Fibroblast of lung (primary cell): ENCODE data around the gene MLIP. TPM values are rescaled to one million over a fixed set of nuclear protein-coding genes. Genes with fewer than 3 reads are reported as not detected.
"Not testable (repeated sequence)": the region's sequence is repeated elsewhere in the genome, so short reads cannot be mapped to it uniquely, and the experiment has no call there.

Experiments used
- DNase-seq, 2 donors: peaks; one replicate each; pipeline versions ENCODE4 v3.0.0 to v3.0.0-alpha.2; 2010; ENCODE audit warnings: low read depth in 2 of 2
- H2AFZ ChIP-seq: 2 replicates; pipeline ENCODE4 v1.5.1; 2012; ENCODE audit warnings: low read length, control low read depth, inconsistent platforms
- H3K27ac ChIP-seq: 2 replicates; pipeline ENCODE4 v1.5.1; 2011; ENCODE audit warnings: low read length, control low read depth; ENCODE audit not compliant: insufficient read depth
- H3K27me3 ChIP-seq: 2 replicates; pipeline ENCODE4 v1.5.1; 2011; ENCODE audit warnings: mild to moderate bottlenecking, low read length; ENCODE audit not compliant: control insufficient read depth, insufficient read depth
- H3K36me3 ChIP-seq: 2 replicates; pipeline ENCODE4 v1.5.1; 2011; ENCODE audit warnings: low read length; ENCODE audit not compliant: control insufficient read depth, insufficient read depth
- H3K4me1 ChIP-seq: 2 replicates; pipeline ENCODE4 v1.5.1; 2011; ENCODE audit warnings: low read length; ENCODE audit not compliant: control insufficient read depth, insufficient read depth; ENCODE audit errors: extremely low read depth
- H3K4me2 ChIP-seq: 2 replicates; pipeline ENCODE4 v1.5.1; 2011; ENCODE audit warnings: low read length, control low read depth; ENCODE audit not compliant: insufficient read depth; ENCODE audit errors: extremely low read depth
- H3K4me3 ChIP-seq, 4 experiments: fragments of 200-600 bp in 1 of 4; sonication (generic) in 1 of 4; replicated peaks in 1 of 4; 2 replicates each; pipeline ENCODE4 v1.5.1; 2011 to 2016; ENCODE audit warnings: low read length in 4 of 4, low read depth in 3 of 4, mild to moderate bottlenecking in 3 of 4, control low read depth in 2 of 4, inconsistent platforms in 1 of 4, mixed read lengths in 1 of 4; ENCODE audit not compliant: insufficient read depth in 1 of 4; ENCODE audit errors: control extremely low read depth in 1 of 4
- H3K79me2 ChIP-seq: 2 replicates; pipeline ENCODE4 v1.5.1; 2012; ENCODE audit warnings: mild to moderate bottlenecking, low read length, inconsistent platforms; ENCODE audit not compliant: control insufficient read depth, insufficient read depth
- H3K9ac ChIP-seq: 2 replicates; pipeline ENCODE4 v1.5.1; 2011; ENCODE audit warnings: mild to moderate bottlenecking, low read length, control low read depth; ENCODE audit not compliant: insufficient read depth
- H3K9me3 ChIP-seq: 2 replicates; pipeline ENCODE4 v1.5.1; 2012; ENCODE audit warnings: low read depth, low read length; ENCODE audit not compliant: control insufficient read depth, insufficient read depth
- H4K20me1 ChIP-seq: 2 replicates; pipeline ENCODE4 v1.5.1; 2011; ENCODE audit warnings: low read length; ENCODE audit not compliant: control insufficient read depth, insufficient read depth; ENCODE audit errors: extremely low read depth
- EZH2 ChIP-seq: IDR thresholded peaks from 2 replicates; pipeline ENCODE4 v1.5.1; 2012; ENCODE audit warnings: low read length, control low read depth, mild to moderate bottlenecking; ENCODE audit errors: missing control alignments
- polyA plus RNA-seq, 2 donors: library from polyadenylated mRNA; depleted of rRNA in 1 of 2; stranded (reverse) in 1 of 2; unstranded in 1 of 2; fragments of >200 nt; gene quantifications; 2 replicates each; pipeline ENCODE4 v1.2.1, GENCODE V29; 2011 to 2012; ENCODE audit warnings: missing spikeins in 1 of 2
- total RNA-seq: library from RNA; depleted of rRNA; stranded (reverse); fragments of >200 nt; gene quantifications from 2 replicates; pipeline ENCODE4 v1.2.1, GENCODE V29; 2014
- TF ChIP-seq, protein P1 (sequence below), 2 donors: IDR thresholded peaks in 1 of 2; conservative IDR thresholded peaks in 1 of 2; 1 replicate in 1 of 2; 2 replicates in 1 of 2; pipeline ENCODE4 v1.5.1; 2011 to 2012; ENCODE audit warnings: low read length in 2 of 2, control low read depth in 1 of 2, inconsistent platforms in 1 of 2, low read depth in 1 of 2, mild to moderate bottlenecking in 1 of 2

Gene MLIP
- total and polyA plus RNA-seq, 2 donors (not counting 1 experiment from before 2014, with no cell fraction given): 0.07 TPM; not detected in 1

DNA sequence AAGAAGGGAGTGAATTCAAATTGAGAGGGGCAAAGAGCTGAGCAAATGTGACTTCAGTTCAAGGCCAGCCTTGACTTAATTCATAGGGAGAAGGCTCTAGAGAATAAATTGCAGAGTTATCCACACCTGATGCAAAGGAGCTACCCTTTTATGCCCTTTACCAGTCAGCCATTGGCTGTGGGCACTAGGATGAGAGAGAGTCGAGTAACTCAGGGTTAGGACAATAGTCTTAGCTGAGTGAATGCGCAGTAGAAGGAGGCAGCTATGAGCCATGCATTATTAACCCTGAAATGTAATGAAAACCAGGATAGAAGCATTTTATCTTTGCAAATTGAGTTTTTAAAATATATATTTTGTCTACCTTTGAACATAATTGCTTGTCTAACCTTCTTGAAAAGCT lies 134.0 kb downstream of the MLIP start:
- Histone ChIP-seq H3K27me3 (no peaks in the 10 kb centered on the region), H3K36me3 (no peaks in the 10 kb centered on the region), H3K9me3 (no peaks in the 10 kb centered on the region), H2AFZ (no peak overlapping the region), H3K4me3 (no peak overlapping the region), H3K4me2 (no peak overlapping the region), H3K9ac (no peak overlapping the region), H3K4me1 (no peaks in the 10 kb centered on the region), H4K20me1 (no peaks in the 10 kb centered on the region), H3K79me2 (no peaks in the 10 kb centered on the region), H3K27ac (no peak overlapping the region)
- TF ChIP-seq, protein P1, sequence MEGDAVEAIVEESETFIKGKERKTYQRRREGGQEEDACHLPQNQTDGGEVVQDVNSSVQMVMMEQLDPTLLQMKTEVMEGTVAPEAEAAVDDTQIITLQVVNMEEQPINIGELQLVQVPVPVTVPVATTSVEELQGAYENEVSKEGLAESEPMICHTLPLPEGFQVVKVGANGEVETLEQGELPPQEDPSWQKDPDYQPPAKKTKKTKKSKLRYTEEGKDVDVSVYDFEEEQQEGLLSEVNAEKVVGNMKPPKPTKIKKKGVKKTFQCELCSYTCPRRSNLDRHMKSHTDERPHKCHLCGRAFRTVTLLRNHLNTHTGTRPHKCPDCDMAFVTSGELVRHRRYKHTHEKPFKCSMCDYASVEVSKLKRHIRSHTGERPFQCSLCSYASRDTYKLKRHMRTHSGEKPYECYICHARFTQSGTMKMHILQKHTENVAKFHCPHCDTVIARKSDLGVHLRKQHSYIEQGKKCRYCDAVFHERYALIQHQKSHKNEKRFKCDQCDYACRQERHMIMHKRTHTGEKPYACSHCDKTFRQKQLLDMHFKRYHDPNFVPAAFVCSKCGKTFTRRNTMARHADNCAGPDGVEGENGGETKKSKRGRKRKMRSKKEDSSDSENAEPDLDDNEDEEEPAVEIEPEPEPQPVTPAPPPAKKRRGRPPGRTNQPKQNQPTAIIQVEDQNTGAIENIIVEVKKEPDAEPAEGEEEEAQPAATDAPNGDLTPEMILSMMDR (conservative IDR thresholded peaks at IDR 0.05 in 1 of 2, IDR thresholded peaks at IDR 0.05 in 1 of 2; ENCODE audit: low read depth in 1 of 2, low read length in 2 of 2): no peak
- no peak for TF ChIP-seq EZH2
- DNase-seq: no peak

DNA sequence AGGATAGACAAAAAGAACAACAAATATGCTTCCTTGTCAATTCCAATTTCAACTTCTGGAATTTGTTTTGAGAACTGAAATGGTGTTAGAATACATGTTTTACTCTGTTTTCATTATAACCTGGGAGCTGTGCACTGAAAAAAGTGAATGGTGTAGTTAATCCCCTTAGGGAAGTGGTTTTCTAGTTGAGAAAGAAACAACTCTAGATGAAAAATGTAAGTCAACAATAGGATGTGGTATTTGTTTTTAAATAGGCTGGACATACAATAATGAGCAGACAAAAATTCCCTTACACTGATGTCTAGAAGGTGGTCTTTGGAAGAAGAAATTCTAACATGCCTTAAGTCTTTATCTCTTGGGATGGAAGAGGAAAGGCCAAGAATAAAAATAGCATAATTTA lies 137.1 kb downstream of the MLIP start:
- H3K4me2 ChIP-seq: no peak overlapping the region
- no peak overlapping the region for H3K27ac ChIP-seq
- no peak overlapping the region for H3K9ac ChIP-seq
- no peaks in the 10 kb centered on the region for H3K27me3 ChIP-seq
- TF ChIP-seq EZH2: no peak
- TF ChIP-seq, protein P1 (conservative IDR thresholded peaks at IDR 0.05 in 1 of 2, IDR thresholded peaks at IDR 0.05 in 1 of 2; ENCODE audit: low read depth in 1 of 2, low read length in 2 of 2): no peak
- no peaks in the 10 kb centered on the region for H3K4me1 ChIP-seq
- no peaks in the 10 kb centered on the region for H3K36me3 ChIP-seq
- H4K20me1 ChIP-seq: no peaks in the 10 kb centered on the region
- H3K79me2 ChIP-seq: no peaks in the 10 kb centered on the region
- no peak overlapping the region for H2AFZ ChIP-seq
- DNase-seq: no peak
- no peaks in the 10 kb centered on the region for H3K9me3 ChIP-seq
- H3K4me3 ChIP-seq: no peak overlapping the region

DNA sequence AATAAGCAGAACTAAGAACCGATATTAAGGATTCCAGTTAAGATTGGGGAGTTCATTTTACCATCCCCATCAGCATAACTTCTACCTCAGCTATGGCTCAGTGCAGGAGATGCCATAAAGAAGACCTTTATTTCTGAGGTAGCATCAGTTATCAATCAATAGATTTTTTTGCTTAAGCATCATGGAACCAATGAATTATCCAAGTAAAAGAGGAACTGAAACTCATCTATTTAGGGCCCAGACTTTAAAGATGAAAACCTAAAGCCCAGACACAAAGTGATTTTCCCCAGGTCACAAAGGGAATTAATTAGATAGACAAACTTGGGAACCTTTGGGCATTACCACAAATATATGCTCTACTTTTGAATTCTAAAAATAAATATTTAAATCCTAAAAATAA lies 137.8 kb downstream of the MLIP start:
- Histone ChIP-seq H2AFZ (no peak overlapping the region), H3K27me3 (no peaks in the 10 kb centered on the region), H4K20me1 (no peaks in the 10 kb centered on the region), H3K9me3 (no peaks in the 10 kb centered on the region), H3K27ac (no peak overlapping the region), H3K4me2 (no peak overlapping the region), H3K4me1 (no peaks in the 10 kb centered on the region), H3K36me3 (no peaks in the 10 kb centered on the region), H3K4me3 (no peak overlapping the region), H3K9ac (no peak overlapping the region), H3K79me2 (no peaks in the 10 kb centered on the region)
- no peak for DNase-seq
- TF ChIP-seq EZH2: no peak
- TF ChIP-seq, protein P1 (conservative IDR thresholded peaks at IDR 0.05 in 1 of 2, IDR thresholded peaks at IDR 0.05 in 1 of 2; ENCODE audit: low read depth in 1 of 2, low read length in 2 of 2): no peak

DNA sequence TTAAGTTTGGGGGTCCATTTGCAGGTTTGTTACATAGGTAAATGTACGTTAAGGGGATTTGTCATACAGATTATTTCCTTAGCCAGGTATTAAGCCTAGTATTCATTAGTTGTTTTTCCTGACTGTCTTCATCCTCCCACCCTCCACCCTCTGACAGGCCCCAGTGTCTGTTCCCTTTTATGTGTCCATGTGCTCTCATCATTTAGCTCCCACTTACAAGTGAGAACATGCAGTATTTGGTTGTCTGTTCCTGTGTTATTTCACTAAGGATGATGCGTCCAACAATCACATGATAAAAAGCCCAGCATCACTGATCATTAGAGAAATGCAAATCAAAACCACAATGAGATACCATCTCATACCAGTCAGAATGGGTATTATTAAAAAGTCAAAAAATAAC lies 138.6 kb downstream of the MLIP start:
- not testable (repeated sequence) for H3K4me3 ChIP-seq, DNase-seq, H3K4me2 ChIP-seq, H4K20me1 ChIP-seq, H3K9me3 ChIP-seq, H2AFZ ChIP-seq, H3K27ac ChIP-seq, H3K27me3 ChIP-seq, H3K79me2 ChIP-seq, H3K4me1 ChIP-seq, H3K9ac ChIP-seq, H3K36me3 ChIP-seq
